Measurements from ENCODE around the gene MOB3A.
"Not testable (repeated sequence)": the region's sequence is repeated elsewhere in the genome, so short reads cannot be mapped to it uniquely, and the experiment has no call there.

Gene MOB3A

DNA sequence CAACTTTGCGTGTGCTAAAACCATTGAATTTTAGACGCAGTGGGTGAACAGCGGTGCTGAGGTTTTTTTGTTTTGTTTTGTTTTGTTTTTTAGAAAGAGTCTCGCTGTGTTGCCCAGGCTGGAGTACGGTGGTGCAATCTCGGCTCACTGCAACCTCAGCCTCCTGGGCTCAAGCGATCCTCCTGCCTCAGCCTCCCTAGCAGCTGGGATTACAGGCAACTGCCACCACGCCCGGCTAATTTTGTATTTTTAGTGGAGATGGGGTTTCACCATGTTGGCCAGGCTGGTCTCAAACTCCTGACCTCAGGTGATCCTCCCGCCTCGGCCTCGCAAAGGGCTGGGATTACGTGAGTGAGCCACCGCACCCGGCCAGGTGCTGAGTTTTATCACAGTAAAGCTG lies 61.9 kb downstream of the MOB3A start:
- DNase-seq (ENCODE audit: low read depth in 2 of 2): not testable (repeated sequence)

GRCh38 chr19:2033825-2034159 lies 62.3 kb downstream of the MOB3A start:
- no peak for DNase-seq (ENCODE audit: low read depth in 2 of 2)

- DNase-seq (ENCODE audit: low read depth in 2 of 2): no peak
These were observed 62.9 kb downstream of the MOB3A start for GRCh38 chr19:2033115-2033824.

GRCh38 chr19:2032296-2032941 lies 63.7 kb downstream of the MOB3A start:
- DNase-seq (ENCODE audit: low read depth in 2 of 2): no peak

GRCh38 chr19:2027361-2027760 lies 68.8 kb downstream of the MOB3A start:
- DNase-seq (ENCODE audit: low read depth in 2 of 2): no peak

DNA sequence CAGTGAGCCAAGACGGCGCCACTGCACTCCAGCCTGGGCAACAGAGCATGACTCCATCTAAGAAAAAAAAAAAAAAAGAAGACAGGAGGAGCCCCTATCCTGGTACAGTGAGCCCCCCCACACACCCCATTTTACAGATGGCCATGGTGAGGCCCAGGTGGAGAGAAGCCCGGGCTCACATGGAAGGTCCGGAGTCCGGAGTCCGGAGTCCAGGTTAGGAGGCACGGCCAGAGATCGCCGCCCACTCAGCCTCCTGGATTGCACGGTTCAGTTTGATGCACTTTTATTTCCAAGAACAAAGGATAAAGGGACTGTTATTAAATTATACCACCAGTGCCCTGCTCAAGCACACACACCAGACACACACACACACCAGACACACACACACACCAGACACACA lies 69.4 kb downstream of the MOB3A start:
- no peak for DNase-seq (ENCODE audit: low read depth in 2 of 2)

GRCh38 chr19:2022289-2022688 lies 73.8 kb downstream of the MOB3A start:
- DNase-seq (ENCODE audit: low read depth in 2 of 2): no peak

- DNase-seq (ENCODE audit: low read depth in 2 of 2): no peak
These were observed 74.5 kb downstream of the MOB3A start for GRCh38 chr19:2021453-2022140.

All from stimulated activated CD8-positive, alpha-beta memory T cell treated with anti-CD3 and anti-CD28 coated beads, Interleukin-15, amount 100 ng/mL, for 4 hours (primary cell).